CD4-positive, alpha-beta T cell treated with Interleukin-10 for 1 hour (primary cell): ENCODE results near the gene TMEM128.
A peak's percentile ranks its signal among the peaks of the same experiment; 100 is the strongest.
"Not testable (repeated sequence)": the region's sequence is repeated elsewhere in the genome, so short reads cannot be mapped to it uniquely, and the experiment has no call there.

Experiments used
- DNase-seq: peaks from one replicate; pipeline ENCODE4 v3.0.0-alpha.2; 2020

TMEM128 gene

GRCh38 chr4:4248029-4248884 lies at the start of gene TMEM128:
TSS of gene TMEM128 (minus strand) at chr4:4248223. CDS start at chr4:4248202, 21 bp downstream.
- peak; percentile 94 for DNase-seq

- no peak for DNase-seq
Observed at GRCh38 chr4:4296283-4296846, 48.3 kb upstream of the TMEM128 start.

DNA sequence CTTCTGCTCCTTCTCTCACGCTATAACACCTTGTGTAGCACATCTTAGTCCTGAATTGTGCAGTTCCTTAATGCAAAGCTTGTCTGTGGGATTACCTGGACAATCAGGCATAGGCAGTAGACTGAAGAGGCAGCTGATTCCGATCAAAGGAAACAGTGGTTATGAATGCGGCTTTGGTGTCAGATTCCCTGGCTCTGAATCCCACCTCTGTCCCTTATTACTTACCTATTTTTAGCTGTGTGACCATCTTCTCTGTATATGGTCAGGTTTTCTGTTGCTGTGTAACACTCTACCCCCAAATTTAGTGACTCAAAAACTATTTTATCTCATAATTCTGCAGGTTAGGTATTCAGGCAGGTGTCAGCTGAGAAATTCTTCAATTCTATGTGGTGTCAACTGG lies 45.3 kb upstream of the TMEM128 start:
- no peak for DNase-seq

- DNase-seq = peak; percentile 98
Observed at GRCh38 chr4:4289941-4290850, 42.2 kb upstream of the TMEM128 start, which contains the start of the genes LYAR and ZBTB49. TSS of gene LYAR (minus strand) at chr4:4290154. CDS start at chr4:4283742, 6,412 bp downstream. TSS of gene ZBTB49 (plus strand) at chr4:4290251. CDS start at chr4:4299946, 9,695 bp downstream.

- DNase-seq = no peak
Observed at GRCh38 chr4:4289597-4289940, 41.5 kb upstream of the TMEM128 start.

- DNase-seq = no peak
Observed at GRCh38 chr4:4289055-4289454, 41.0 kb upstream of the TMEM128 start.

- no peak for DNase-seq
Observed at GRCh38 chr4:4288098-4288497, 40.1 kb upstream of the TMEM128 start.

DNA sequence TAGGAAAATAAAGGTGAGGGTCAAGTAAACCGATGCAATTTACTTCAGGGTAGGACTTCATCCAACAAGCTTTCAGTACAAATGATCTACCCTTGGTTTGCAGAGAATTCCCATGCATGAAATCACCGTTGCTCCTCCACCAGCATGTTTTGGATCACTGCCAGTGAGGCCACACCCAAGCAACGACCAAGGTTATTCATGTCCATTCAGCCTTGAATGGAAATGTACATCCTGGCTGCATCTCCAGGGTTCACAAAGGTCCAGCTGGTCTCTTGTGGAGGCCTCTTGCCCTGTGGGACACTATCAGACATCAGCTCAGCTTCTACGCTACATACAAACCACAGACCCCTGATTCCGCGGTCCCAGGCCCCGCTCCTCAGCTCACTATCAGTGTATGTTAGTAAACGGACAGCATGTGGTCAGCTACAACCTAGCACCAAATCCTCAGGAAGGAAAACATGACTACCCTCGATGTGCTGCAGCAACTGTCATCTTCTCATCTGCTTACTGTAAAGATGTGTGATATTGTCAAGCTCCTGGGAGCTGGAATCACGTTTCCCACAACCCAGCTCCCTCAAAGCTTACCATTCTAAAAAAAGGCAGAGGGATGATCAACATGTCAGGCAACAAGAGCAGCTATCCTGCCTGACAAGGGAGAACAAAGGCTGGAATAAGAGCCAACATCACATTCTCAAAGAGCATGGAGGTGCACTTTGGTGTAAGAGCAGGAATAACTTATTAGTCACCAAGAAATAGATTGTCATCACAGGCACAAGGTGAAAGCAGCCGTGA lies 37.0 kb upstream of the TMEM128 start:
- no peak for DNase-seq

DNA sequence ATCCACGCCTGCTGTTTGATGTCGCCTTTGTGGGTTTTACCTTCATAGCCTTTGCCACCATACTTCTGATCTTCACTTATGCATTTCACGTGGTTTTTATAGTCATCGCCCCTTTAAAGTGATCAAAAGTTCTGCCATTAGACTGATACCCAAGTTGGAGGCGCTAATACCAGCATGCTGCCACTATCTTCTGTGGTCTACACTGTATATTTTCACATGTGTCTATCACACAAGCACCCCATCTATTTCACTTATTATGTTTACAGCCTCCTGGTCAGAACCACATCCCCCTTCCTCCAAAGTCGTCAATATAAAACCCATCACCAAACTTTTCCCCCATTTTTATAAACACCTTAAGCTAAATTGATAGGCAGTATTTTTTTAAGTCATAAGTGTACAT lies 33.8 kb upstream of the TMEM128 start:
- no peak for DNase-seq

DNA sequence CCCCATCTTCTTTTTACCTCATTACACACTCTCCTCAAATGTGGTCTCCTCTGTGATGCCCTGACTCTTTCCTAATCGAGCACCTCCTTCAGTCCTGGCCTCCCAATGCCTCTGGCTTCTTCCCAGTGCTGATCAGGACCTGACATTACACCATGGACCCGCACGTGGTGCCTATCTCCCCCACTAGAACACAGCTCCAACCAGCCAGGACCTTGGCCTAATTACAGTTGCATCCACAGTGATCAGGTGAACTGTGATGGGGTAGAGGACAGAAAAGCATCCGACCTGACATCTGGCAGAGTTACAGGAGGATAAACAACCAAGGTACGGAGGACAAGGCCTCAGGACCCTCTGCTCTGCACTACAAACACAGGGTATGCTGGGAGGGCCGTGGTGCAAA lies 29.5 kb upstream of the TMEM128 start:
- no peak for DNase-seq

DNA sequence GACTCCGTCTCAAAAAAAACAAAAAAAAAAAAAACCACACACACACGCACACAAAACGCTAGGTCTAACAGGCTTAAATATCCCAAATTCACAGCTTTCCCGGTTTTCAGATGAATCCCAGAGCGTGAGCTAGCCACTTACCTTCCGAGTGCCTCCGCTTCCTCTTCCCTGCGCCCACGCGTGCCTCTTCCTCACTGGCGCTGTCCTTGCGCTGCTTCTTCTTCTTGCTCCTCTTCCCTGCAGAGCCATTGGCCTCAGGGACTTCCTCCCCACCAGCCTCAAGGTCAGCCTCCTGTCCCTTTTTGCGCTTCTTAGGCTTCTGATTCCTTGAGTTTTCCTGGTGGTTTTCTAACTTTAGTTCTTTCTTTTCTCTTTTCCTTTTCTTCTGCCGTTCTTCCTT lies 26.2 kb upstream of the TMEM128 start:
- DNase-seq = no peak

DNA sequence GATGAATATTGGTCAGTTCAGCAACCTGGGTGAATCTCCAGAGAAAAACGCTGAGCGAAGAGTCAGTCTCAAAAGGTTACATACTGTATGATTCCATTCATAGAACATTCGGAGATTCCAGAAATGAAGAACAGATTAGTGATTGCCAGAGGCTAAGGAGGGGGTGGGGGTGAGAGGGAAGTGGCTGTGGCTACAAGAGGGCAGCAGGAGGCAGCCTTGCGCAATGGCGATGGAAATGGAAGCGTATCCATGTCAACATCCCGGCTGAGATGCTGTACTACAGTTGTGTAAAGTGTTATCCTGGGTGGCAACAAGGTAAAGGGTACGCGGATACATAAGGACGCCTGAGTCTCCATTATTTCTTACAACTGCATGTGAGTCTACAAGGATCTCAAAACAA lies 23.9 kb upstream of the TMEM128 start:
- no peak for DNase-seq

DNA sequence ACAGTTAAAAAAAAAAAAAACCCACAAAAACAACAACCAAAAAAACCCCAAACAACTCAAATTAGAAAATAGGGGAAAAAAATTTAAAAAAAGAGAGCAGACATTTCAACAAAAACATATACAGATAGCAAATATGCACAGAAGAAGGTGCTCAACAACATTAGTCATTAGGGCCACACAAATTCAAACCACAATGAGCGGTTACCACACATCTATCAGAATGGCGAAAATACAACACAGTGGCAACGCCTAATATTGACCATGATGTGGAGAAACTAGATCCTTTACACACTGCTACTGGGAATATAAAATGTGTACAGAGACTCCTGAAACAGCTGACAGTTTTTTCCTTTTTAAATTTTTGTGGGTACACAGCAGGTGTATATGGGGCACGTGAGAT lies 22.5 kb upstream of the TMEM128 start:
- DNase-seq = no peak

GRCh38 chr4:4269856-4270255 lies 21.8 kb upstream of the TMEM128 start:
- peak; percentile 72 for DNase-seq

DNA sequence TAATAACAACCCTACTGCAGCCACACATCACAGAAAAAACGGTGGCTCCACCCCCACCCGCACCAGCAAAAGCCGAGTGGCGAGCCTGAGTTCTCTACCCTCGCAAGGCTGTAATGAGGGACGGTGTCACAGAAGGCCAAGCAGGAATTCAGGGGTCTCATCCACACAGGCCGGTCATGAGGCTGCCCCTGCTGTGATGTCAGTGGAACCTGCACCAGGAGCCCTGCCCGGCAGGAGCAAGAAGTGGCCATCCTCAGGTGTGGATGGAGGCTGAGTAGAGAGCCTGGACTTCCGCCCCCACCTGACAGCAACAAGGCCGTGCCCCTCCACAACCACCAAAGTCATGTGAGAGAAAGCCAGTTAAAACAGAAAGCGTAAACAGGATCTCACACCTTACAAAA lies 21.3 kb upstream of the TMEM128 start:
- DNase-seq = peak; percentile 72

GRCh38 chr4:4268776-4269175 lies 20.8 kb upstream of the TMEM128 start:
- DNase-seq = no peak

DNA sequence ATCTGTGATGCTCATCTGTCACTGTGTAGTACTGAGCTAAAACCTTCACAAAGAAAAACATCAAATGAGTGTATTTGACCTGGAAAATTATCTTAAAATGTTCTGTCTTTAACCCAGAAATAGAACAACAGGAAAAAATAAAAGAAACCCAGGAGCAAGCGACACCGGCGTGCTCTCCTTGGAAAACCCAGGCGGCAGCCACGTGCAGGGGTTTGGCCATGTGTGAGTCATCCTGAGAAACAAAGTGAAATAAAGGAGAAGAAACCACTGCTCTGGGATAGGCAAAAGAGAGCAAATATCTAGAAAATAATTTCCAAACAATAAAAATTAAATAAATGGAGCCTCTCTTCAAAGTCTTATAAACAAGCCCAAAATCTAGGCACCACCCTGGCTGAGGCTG lies 20.0 kb upstream of the TMEM128 start:
- DNase-seq = no peak

- DNase-seq = peak; percentile 81
Observed at GRCh38 chr4:4260185-4260751, 12.2 kb upstream of the TMEM128 start.

GRCh38 chr4:4259484-4260100 lies 11.6 kb upstream of the TMEM128 start:
- no peak for DNase-seq

GRCh38 chr4:4257705-4258104 lies 9.7 kb upstream of the TMEM128 start:
- not testable (repeated sequence) for DNase-seq

- DNase-seq = no peak
Observed at GRCh38 chr4:4256799-4257198, 8.8 kb upstream of the TMEM128 start.

DNA sequence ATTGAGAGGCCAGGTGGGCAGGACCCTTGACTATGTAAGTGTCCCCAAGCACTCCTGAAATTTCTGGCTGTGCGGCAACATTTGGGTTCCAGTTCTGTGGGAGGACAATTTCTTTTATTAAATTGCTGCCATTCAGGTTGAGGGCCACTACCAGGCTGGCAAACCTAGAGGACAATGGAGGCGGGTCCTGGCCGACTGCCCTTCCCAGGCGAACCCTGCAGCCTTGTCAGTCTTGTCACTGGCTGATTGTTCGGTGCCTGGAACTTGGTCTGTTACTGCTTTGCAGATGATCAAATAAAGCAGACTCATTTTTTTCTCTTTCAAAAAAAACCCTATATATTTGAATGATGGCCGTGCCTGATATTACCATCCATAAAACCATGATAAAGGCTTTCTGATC lies 6.6 kb upstream of the TMEM128 start:
- DNase-seq = no peak
